SK-N-MC (cell line): Measurements from ENCODE around the gene LMO1.

Source experiments
- DNase-seq: peaks from one replicate; pipeline ENCODE4 v3.0.0-alpha.2; 2011; ENCODE audit warnings: low read depth, low spot score
- H3K27ac ChIP-seq: fragments of 200-600 bp; sonication (generic); 2 replicates; pipeline ENCODE4 v1.5.1; 2016; ENCODE audit warnings: mixed run types
- H3K36me3 ChIP-seq: fragments of 200-600 bp; sonication (generic); 2 replicates; pipeline ENCODE4 v1.6.1; 2017; ENCODE audit warnings: antibody characterized with exemption, low read length, mixed read lengths; ENCODE audit not compliant: insufficient read depth
- H3K4me3 ChIP-seq: fragments of 200-600 bp; sonication (generic); 2 replicates; pipeline ENCODE4 v1.5.1; 2016
- H3K9ac ChIP-seq: fragments of 200-600 bp; sonication (generic); 2 replicates; pipeline ENCODE4 v1.8.0; 2017; ENCODE audit warnings: mixed run types, mixed read lengths; ENCODE audit not compliant: insufficient read length
- H3K9me3 ChIP-seq: fragments of 200-600 bp; sonication (generic); 2 replicates; pipeline ENCODE4 v1.6.1; 2017; ENCODE audit warnings: low read depth, mild to moderate bottlenecking, antibody characterized with exemption, low read length, moderate library complexity, mixed read lengths
- EZH2 ChIP-seq: fragments of 200-600 bp; sonication (generic); IDR thresholded peaks from one replicate; pipeline ENCODE4 v1.6.1; 2017; ENCODE audit warnings: antibody characterized with exemption
- FOXP2 ChIP-seq: optimal IDR thresholded peaks from 2 replicates; pipeline ENCODE3; 2011; ENCODE audit warnings: mild to moderate bottlenecking, moderate library complexity; ENCODE audit not compliant: insufficient read depth; ENCODE audit errors: extremely low read length, control extremely low read depth
- POLR2AphosphoS5 ChIP-seq: IDR thresholded peaks from 2 replicates; pipeline ENCODE4 v1.6.1; 2012; ENCODE audit warnings: mild to moderate bottlenecking, low read depth, low read length, borderline replicate concordance

LMO1 gene

DNA sequence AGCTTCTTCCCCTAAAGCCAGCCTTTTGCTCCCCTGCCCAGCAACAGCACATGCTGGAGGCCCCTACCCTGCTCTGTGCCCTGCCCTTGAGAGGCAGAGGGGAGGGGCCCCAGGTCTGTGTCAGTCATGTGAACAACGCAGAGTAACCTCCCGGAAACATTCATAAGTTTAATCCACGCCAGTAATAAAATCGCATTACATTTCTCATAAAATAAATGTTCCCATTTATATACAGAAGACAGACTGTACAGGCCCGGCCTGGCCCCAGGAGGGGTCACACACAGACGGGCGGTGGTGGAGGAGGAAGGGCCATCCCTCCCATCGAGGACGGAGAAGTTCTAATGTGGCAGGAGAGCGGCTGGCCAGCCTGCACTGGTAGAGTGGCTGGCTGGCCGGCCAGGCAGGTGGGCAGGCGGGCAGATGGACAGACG lies 39.5 kb downstream of the LMO1 start:
- Histone ChIP-seq H3K27ac (no peak overlapping the region), H3K4me3 (no peak overlapping the region), H3K36me3 (no peaks in the 10 kb centered on the region), H3K9ac (no peak overlapping the region), H3K9me3 (no peaks in the 10 kb centered on the region)
- no peak for DNase-seq
- no peak for TF ChIP-seq EZH2
- no peak for TF ChIP-seq POLR2AphosphoS5
- TF ChIP-seq FOXP2: no peak

GRCh38 chr11:8223513-8223900 lies 40.2 kb downstream of the LMO1 start:
- Histone ChIP-seq H3K27ac (no peak overlapping the region), H3K4me3 (no peak overlapping the region), H3K36me3 (no peaks in the 10 kb centered on the region), H3K9me3 (no peaks in the 10 kb centered on the region), H3K9ac (no peak overlapping the region)
- TF ChIP-seq POLR2AphosphoS5 (no peak), EZH2 (no peak), FOXP2 (no peak)
- no peak for DNase-seq

DNA sequence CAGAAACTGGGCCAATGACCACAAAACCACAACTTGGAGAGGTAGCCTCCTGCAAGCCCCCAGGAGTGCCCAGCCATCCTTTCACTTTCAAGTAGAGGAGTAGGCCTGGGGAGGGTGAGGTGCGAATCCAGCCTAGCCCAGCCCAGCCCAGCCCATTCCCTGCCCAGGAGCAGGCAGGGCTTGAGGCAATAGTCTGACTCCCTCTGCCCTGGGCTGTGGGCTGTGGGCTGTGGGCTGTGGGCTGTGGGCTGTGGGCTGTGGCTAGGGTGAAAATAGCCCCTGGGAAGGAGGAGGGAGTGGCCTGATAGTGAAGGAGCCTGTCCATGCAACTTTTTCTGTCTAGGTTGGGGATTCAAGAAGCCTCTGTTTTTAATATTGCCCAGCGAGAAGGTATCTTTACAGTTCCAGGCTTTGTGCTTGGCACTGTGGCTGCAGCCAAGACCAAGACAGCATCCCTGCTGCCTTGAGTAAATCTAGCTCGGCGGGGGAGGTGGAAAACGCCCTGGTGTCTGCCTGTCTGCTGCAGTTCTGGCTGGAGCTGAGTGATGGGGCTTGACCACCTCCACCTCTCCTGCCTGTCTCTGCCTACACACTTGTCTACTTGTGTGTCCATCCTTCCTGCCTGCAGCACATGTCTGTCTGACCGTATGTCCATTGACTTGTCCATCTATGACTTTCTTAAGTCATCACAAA lies 40.7 kb downstream of the LMO1 start:
- H3K9ac ChIP-seq: no peak overlapping the region
- no peaks in the 10 kb centered on the region for H3K9me3 ChIP-seq
- no peak for DNase-seq
- TF ChIP-seq FOXP2 (no peak), POLR2AphosphoS5 (no peak), EZH2 (no peak)
- no peaks in the 10 kb centered on the region for H3K36me3 ChIP-seq
- no peak overlapping the region for H3K4me3 ChIP-seq
- no peak overlapping the region for H3K27ac ChIP-seq

- H3K4me3 ChIP-seq: no peak overlapping the region
- DNase-seq: no peak
These were observed 41.7 kb downstream of the LMO1 start for GRCh38 chr11:8221917-8222495.

GRCh38 chr11:8221046-8221723 lies 42.5 kb downstream of the LMO1 start:
- H3K36me3 ChIP-seq: no peaks in the 10 kb centered on the region
- no peak overlapping the region for H3K4me3 ChIP-seq
- no peak for TF ChIP-seq POLR2AphosphoS5
- no peak for TF ChIP-seq FOXP2
- TF ChIP-seq EZH2: no peak
- no peak overlapping the region for H3K9ac ChIP-seq
- no peak overlapping the region for H3K27ac ChIP-seq
- DNase-seq: no peak
- H3K9me3 ChIP-seq: no peaks in the 10 kb centered on the region

More at GRCh38 chr11:8221917-8222495, 41.7 kb downstream of the LMO1 start:
- H3K9me3 ChIP-seq: no peaks in the 10 kb centered on the region
- H3K36me3 ChIP-seq: no peaks in the 10 kb centered on the region
- H3K9ac ChIP-seq: no peak overlapping the region
- no peak overlapping the region for H3K27ac ChIP-seq
- TF ChIP-seq POLR2AphosphoS5 (no peak), EZH2 (no peak), FOXP2 (no peak)

GRCh38 chr11:8220261-8221045 lies 43.2 kb downstream of the LMO1 start:
- no peak for TF ChIP-seq POLR2AphosphoS5
- no peaks in the 10 kb centered on the region for H3K36me3 ChIP-seq
- H3K4me3 ChIP-seq: no peak overlapping the region
- no peak for DNase-seq
- H3K9me3 ChIP-seq: no peaks in the 10 kb centered on the region
- no peak overlapping the region for H3K9ac ChIP-seq
- no peak overlapping the region for H3K27ac ChIP-seq

- Histone ChIP-seq H3K27ac (no peak overlapping the region), H3K36me3 (no peaks in the 10 kb centered on the region), H3K9ac (no peak overlapping the region), H3K4me3 (no peak overlapping the region), H3K9me3 (no peaks in the 10 kb centered on the region)
- TF ChIP-seq FOXP2 (no peak), EZH2 (no peak), POLR2AphosphoS5 (no peak)
- no peak for DNase-seq
These were observed 44.2 kb downstream of the LMO1 start for GRCh38 chr11:8219257-8220021.

- Histone ChIP-seq H3K27ac (no peak overlapping the region), H3K4me3 (no peak overlapping the region), H3K9me3 (no peaks in the 10 kb centered on the region), H3K36me3 (no peaks in the 10 kb centered on the region), H3K9ac (no peak overlapping the region)
- DNase-seq: no peak
- TF ChIP-seq POLR2AphosphoS5: no peak
- no peak for TF ChIP-seq EZH2
- TF ChIP-seq FOXP2: no peak
These were observed 44.8 kb downstream of the LMO1 start for GRCh38 chr11:8218840-8219239.
